HG02798 (cell line): ENCODE measurements around the gene CD83.
A peak's percentile ranks its signal among the peaks of the same experiment; 100 is the strongest.
"Not testable (repeated sequence)": the region's sequence is repeated elsewhere in the genome, so short reads cannot be mapped to it uniquely, and the experiment has no call there.

Experiments
- ATAC-seq: cut with Tn5 transposase; IDR thresholded peaks from one replicate; pipeline ENCODE4 v1.9.1; 2021; ENCODE audit warnings: mild to moderate bottlenecking; ENCODE audit not compliant: unreplicated experiment, poor library complexity

The CD83 gene

DNA sequence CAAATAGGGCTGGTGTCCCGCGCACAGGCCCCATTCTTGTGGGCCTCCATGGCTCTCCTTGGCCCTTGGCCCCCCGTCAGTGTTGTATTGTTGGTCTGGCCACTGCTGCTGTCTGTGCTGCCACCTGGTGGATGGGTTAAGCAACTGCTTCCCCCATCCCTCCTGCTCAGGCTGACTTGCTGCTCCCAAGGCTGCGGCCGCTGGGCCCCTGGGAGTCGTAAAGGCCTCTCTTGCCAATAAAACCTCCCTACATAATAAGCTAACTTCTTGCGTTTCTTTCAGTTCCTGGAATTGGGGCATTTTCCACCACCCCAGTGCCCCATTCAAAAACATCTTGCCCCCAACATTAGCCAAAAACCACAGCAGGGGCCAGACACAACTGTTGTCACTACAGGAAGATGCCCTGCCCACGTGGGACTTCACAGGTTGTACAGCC, 27.1 kb downstream of the CD83 start:
- ATAC-seq, result peak; percentile 88

DNA sequence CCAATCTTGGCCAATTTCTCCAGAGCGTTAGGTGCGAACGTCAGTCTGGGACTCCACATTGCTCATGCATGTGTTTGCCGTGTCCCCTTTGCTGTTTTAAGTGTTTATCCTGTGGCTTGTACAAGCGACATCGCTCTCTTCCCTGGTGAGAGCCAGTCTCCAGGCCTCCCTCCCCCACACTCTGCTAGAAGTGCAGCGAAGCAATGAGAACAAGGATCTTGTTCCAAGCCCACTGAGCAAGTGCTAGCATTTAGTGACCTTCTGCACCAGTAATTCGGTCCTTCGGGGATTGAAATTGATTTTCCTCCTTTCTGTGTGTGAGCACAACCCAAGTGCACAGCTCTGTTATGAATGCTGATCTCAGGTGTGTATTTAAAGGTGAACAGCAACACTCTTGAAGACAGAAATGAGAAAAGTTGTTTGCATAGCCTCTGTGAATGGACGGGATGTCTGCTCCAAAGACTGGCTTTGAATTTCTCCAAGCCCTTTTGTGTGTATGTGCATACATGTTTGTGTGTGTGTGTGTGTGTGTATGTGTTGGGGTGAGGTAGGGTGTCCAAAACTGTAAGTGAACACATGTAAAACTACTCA, 29.0 kb downstream of the CD83 start:
- no peak for ATAC-seq

DNA sequence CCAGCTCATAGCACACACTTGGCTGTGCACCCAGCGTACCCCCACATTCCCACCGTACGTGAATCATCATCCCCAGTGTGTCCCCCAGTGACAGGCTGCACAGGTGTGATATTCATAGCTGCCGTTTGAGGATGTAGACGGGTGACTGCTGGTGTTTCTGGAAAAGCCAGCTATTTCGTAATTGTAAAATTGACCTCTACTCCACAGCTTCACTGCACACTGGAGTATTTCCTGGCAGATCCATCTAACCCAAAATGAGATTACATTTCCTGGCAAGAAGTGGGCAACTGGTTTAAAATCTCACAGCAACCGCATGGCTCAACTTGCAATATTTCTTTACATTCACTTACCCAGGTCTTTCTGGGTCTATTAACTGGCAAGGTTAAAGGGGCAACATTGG, 30.3 kb downstream of the CD83 start:
- ATAC-seq, result no peak

DNA sequence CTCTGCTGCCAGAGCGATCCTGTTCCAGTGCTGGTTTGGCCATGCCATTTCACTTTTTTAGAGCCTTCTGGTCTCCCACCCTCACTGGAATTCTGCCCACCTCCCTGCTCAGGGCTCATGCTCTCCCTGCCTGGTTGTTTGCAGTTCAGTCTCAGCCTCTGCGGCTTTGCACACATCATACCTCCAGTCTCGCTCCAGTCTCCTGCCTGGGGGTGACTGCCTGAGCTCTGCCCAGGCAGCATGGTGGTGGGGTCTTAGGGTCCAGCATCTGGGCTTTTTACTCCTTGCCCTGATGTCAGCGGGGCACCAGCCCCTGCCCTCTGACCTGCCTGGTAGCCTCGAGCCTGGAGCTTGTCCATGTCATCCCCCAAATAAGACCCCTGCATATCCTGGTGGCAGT, 30.9 kb downstream of the CD83 start:
- ATAC-seq, result no peak

DNA sequence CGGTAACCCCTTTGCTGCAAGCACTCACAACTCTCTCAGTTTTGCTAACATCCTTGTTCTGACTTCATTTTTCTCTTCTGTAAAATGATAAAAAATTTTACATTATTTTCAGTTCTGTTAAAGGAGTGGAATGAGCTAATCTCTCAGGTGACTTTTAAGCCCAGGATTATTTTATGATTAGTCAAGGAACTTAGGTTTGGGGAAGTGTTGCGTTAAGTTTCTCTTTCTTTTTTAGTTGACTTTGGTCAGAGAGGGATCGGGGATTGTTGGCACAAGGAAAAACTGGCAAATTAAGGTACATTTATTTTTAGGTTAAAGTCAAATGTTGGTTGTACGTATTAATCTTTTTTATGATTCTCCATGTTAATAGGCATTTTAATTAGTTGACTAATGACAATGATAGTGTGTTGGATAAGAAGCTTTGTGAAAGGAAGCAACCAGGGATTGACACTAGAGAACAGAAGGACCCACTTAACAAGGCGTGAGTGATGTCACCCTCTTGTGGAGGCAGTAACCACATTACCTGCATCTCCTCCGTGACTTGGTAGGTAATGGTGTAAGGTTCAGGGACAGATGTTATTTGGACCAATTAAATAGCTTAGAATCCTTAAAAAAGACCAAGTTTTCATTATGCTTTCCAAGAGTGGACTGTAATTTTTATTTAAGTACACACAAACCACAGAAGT, 31.6 kb downstream of the CD83 start:
- ATAC-seq, result no peak

DNA sequence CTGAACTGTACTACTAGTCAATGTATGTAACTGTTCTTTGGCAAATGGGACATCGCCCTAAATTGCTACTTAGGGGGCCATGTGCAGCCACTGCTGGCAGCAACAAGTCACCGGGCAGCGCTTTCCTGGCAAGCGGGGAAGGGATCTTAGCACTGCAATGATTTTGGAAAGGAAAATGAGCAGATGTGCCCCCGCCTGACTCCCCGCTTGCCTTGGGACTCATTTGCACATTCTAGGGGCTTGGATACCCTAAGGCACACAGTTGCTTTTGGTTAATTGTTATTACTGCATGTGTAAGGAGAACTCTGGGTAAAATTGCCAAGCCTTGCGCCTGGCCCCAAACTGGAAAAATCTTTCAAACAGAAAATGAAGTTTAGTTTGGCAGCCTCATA, 32.2 kb downstream of the CD83 start:
- ATAC-seq, result no peak

DNA sequence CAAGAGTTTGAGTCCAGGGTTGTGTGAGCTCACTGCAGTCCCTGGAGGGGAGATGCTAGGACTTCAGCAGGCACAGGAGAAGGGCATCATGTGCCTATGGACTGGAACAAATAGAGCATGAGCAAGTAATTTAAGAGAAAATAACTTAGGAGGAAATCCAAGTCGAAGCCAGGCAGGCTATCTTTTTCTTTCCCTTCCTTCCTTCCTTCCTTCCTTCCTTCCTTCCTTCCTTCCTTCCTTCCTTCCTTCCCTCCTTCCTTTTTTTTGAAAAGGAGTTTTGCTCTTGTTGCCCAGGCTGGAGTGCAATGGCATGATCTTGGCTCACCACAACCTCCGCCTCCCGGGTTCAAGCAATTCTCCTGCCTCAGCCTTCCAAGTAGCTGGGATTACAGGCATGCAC, 33.7 kb downstream of the CD83 start:
- not testable (repeated sequence) for ATAC-seq

DNA sequence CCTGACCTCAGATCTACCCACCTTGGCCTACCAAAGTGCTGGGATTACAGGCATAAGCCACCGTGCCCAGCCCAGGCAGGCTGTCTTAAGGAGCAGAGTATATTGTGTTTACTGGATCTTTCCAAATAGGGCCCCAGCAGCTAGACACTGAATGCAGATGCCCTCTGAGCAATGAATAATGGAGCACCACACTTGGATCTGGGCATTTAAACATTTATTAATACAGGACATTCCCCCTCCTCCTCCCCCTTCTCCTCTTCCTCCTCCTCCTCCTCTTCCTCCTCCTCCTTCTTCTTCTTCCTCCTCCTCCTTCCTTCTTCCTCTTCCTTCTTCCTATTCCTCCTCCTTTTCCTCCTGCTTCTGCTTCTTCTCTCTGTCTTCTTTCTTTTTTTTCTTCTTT, 34.2 kb downstream of the CD83 start:
- no peak for ATAC-seq

DNA sequence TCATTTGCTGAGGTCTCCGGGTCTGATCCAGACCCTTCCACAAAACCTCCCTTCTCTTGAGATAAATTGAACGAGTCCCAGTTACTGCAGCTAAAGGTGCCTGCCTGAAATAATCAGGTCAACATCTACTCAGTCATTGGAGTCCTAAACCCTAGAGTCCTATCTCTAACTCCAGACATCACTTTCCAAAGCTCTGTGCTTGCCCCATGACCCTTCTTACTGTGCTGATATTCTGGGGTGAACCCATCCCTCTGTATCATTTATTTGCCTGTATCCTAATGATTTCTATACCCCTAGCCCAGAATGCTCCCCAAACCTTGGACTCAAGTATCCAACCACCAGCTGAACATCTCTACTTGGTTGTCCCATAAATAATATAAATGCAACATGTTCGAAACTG, 35.7 kb downstream of the CD83 start:
- no peak for ATAC-seq

DNA sequence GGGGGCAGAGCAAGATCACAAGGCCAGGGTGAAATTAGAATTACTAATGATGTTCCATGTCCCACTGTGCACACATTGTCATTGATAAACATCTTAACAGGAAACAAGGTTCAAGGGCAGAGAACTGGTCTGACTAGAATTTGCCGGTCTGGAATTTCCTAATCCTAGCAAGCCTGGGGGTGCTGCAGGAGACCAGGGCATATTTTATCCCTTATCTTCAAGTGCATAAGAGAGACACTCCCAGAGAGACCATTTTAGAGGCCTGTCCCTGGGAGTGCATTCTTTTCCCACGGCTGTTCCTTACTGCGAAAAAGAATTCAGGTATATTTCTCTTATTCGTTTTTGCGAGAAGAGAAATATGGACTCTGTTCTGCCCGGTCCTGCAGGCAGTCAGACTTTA, 41.5 kb downstream of the CD83 start:
- ATAC-seq, result no peak

DNA sequence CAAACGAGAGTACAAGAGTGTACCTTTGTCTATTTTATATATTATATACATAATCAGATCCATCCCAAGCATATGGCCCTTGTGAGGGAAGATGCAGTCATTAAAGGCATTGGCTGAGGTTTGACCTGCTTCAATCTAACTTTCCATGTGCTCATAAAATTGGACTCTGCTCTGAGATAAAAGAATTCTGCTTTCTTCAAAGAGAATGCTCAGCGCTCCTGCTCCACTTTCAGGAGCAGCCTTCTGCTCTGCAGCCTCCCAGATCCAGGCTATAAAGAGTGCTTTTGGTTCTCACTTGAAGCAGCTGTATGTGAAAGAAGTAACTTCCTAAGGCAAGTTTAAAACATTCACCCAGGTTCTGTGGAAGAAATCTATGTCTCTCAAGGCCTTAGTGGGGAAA, 45.3 kb downstream of the CD83 start:
- ATAC-seq, result no peak

DNA sequence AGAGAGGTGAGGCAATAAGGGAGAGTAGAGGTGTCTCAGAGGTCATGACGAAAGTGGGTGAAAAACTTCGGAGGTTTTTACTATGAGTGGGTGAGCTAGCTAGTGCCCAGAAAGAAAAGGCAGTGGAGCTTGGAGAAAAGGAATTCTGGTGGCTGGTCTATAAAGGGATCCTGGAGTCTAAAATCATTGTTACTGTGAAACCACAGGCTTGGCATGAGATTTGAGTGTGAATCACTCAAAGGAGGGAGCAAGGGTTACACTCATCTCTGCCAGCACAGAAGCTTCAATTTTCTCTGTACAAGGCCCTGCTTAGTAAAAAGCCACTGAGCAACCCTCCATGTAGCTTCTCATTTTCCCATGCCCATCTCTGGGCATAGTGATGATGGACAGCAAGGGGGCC, 47.5 kb downstream of the CD83 start:
- no peak for ATAC-seq

DNA sequence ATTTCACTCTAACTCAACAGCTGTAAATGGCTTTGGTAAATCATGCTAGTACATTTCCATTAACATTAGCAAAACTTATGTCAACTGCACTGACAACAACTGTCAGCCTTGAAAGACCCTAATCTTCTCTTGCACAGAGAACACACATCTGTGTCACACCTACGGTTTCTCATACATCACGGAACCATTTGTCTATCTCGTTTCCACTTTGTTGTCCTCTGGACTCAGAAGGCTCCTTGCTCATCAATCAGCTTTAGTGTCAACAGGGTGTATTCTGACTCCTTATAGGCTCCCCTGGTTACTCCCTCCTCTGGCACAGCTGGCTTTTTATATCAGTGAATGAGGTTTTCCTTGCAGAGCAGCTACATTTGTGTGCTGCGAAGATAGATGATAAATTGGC, 49.3 kb downstream of the CD83 start:
- no peak for ATAC-seq

DNA sequence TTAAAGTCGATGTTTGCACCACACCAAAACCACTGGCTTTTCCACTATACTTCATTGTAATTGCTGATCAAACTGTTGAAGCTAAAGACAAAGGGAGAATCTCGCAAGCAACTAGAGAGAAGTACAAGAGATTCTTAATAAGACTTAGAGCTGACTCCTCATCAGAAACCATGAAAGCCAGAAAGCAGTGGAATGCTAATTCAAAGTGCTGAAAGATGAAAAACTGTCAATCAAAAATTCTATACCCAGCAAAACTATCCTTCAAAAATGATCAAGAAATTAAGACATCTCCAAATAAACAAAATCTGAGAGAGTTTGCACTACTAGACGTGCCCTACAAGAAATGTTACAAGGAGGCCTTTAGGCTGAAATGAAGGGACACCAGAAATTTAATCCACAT, 52.6 kb downstream of the CD83 start:
- no peak for ATAC-seq

DNA sequence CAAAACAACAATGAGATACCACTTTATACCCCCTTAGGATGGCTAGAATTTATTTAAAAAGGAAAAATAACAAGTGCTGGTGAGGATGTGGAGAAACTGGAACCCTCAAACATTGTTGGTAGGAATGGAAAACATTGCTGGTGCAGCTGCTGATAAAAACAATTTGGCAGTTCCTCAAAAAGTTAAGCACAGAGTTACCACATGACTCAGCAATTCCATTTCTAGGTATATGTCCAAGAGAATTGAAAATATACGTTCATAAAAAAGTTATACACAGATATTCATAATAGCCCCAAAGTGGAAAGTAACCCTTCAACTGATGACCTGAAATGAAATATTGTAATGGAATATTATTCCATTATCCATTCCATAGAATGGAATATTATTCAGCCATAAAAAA, 55.0 kb downstream of the CD83 start:
- no peak for ATAC-seq

DNA sequence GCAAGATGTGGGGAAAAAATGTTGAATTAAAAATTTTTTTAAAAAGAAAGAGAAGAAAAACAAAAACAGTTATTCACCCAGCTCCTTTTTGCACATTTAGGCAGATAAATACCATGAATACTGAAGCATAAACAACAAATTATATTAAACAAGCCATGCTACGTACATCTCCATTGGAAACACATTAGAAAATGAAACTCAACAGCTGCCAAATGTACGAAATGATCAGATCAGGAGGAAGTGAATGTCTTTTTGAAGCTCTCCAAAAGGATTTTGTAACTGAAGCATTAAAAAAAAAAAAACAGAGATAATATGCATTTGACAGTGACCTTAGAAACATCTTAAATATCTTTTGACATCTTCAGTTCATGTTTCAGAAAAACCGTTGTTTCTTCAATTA, 56.7 kb downstream of the CD83 start:
- ATAC-seq, result no peak

DNA sequence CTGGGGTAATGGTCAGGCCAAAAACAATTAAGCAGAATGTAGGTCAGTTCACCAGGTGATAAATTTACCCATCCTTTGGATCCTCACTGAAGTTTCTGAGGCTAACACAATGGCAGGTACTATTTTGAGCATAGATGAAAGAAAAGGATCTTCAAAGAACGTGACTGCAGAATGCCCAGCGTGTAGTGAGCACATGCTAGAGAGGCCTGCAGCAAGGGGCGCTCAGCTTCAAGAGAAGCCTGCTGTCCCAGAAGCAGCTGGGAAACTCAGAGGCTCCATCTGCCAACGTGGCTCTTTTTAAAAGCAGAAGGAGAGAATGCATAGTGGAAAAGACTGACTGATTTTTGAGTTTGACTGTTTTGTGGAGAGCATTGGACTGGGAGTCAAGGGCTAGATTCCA, 57.4 kb downstream of the CD83 start:
- no peak for ATAC-seq

DNA sequence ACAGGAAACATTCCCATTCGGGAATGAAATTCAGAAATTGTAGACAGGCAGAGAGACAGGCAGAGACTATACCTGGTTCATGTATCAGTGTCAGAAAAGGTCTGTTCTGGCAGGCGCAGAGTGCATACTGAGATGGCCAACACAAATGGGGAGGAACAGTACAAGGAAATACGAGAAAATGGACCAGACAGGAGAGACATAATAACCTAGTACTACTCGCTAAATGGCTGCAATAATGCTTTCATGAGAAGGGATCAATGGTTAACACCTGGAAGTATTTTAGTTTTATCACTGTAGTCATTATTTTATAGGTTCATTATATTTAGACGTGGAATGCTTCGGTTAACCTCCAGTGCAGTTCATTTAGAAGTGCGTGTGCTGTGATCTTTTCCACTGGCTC, 58.9 kb downstream of the CD83 start:
- ATAC-seq, result no peak

DNA sequence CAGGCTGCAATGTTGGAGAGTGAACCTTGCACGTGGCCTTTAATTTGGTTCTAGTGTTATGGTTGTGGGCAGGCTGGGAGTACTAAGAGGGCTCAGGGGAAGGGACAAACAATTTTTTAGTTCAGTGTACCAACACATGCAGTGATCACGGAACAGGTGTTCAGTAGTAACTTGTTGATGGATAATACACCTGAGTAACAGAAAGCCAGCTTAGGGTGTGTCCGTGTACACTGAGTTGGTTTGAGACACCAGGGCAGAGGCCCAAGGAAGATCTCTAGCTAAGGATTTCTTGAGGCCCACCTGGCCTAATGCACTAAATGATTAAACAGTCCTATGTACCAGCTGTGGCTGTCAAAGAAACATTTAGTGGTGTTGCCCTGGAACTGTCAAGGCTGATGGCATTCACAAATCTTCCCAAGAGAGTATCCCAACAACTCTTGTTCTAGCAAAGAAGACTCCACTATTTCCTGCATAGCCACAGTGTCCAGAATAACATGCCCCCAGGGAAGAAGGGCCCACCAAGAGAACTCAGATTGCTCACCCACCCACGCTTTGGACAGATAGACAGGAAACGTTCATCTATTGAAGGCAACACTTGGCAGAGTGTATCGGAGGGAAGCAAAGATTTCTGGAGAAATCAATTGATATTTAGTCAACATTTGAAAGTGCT, 60.0 kb downstream of the CD83 start:
- ATAC-seq, result no peak

DNA sequence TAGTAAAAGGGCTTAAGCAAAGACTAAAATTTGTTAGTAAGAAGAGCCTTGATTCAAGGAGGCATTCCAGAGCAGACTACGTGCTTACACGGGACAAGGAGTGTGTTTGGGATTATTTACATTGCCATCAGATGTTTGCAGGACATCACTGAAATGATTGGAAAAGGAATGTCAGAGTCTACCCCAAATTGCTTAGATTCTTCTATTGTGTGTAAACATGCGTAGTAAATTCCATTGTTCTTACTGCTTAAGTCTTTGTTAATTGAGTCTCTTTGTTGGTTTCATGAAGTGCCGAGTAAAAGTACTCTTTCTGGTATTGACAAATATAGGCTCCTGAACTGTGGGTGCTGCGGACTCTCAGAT, 60.5 kb downstream of the CD83 start:
- ATAC-seq, result no peak

DNA sequence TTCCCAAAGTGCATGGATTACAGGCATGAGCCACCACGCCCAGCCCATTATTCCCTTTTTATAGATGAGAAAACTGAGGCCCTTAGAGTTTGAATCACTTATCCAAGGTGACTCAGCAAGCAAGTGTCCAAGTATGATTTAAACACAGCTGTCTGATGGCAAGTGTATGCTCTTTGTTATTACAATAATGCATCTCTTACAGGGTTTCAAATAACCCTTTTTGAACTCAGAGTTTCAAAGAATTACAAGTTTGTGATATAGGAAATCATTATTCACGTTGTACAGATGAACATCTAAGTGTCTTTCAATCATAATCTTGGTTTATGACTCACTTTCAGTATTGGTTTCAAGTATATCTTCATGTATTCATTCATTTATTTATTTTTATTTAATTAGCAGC, 63.0 kb downstream of the CD83 start:
- no peak for ATAC-seq

DNA sequence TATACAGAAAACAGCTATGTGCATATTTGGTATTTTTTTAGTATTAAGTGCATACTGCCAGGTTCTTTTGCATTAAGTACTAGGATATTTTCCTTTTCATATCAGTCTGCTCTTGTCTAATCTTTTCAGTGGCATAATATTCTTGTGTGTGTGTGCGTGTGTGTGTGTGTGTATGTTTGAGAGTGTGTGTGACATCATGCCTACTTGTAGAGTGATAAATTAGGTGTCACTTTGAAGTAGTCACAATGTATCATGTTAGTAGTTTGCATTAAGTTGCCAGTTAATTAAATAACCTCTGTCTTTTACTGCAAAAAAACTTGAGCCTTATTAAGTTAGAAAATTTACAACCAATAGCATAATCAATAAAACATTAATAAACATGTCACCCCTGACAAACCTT, 65.3 kb downstream of the CD83 start:
- no peak for ATAC-seq
